Natural killer cell (primary cell): ENCODE data around the gene CGNL1. TPM values are rescaled to one million over a fixed set of nuclear protein-coding genes. Genes with fewer than 3 reads are reported as not detected.

Experiments used
- ATAC-seq, 3 donors: fragments of 150-1000 bp in 2 of 3; fragments of 200-7000 bp in 1 of 3; cut with Tn5 transposase; 1 replicate in 1 of 3; 2 replicates in 2 of 3; pipeline ENCODE4 v1.10.0; 2021; ENCODE audit warnings: mild to moderate bottlenecking in 2 of 3, moderate library complexity in 2 of 3
- DNase-seq, 2 donors: peaks; one replicate each; pipeline versions ENCODE4 v3.0.0 to v3.0.0-alpha.2; 2013 to 2021; ENCODE audit warnings: mixed read lengths in 1 of 2
- H3K27ac ChIP-seq: one replicate; pipeline ENCODE4 v1.5.1; 2013; ENCODE audit warnings: mild to moderate bottlenecking, low read length
- H3K27me3 ChIP-seq: one replicate; pipeline ENCODE4 v1.6.1; 2013; ENCODE audit warnings: low read length; ENCODE audit not compliant: control insufficient read depth, insufficient read depth
- H3K36me3 ChIP-seq: one replicate; pipeline ENCODE4 v1.6.1; 2013; ENCODE audit warnings: low read length; ENCODE audit not compliant: control insufficient read depth, insufficient read depth
- H3K4me1 ChIP-seq: one replicate; pipeline ENCODE4 v1.6.1; 2013; ENCODE audit warnings: low read length; ENCODE audit not compliant: control insufficient read depth, insufficient read depth
- H3K4me3 ChIP-seq: one replicate; pipeline ENCODE4 v1.5.1; 2013; ENCODE audit warnings: low read length
- H3K9me3 ChIP-seq: one replicate; pipeline ENCODE4 v1.6.1; 2013; ENCODE audit warnings: low read length; ENCODE audit not compliant: control insufficient read depth, insufficient read depth
- H3K27ac Mint-ChIP-seq, 2 donors: one replicate each; pipeline ENCODE4 v1.8.0; 2022; ENCODE audit warnings: mild to moderate bottlenecking in 2 of 2, mixed read lengths in 2 of 2, moderate library complexity in 1 of 2
- H3K27me3 Mint-ChIP-seq, 2 donors: one replicate each; pipeline ENCODE4 v1.8.0; 2022; ENCODE audit warnings: low read depth in 2 of 2, mixed read lengths in 2 of 2
- H3K36me3 Mint-ChIP-seq: one replicate; pipeline ENCODE4 v1.8.0; 2022; ENCODE audit warnings: mixed read lengths
- H3K4me1 Mint-ChIP-seq, 2 donors: one replicate each; pipeline ENCODE4 v1.8.0; 2022; ENCODE audit warnings: mixed read lengths in 2 of 2
- H3K4me3 Mint-ChIP-seq: one replicate; pipeline ENCODE4 v1.8.0; 2022; ENCODE audit warnings: mild to moderate bottlenecking, moderate library complexity, mixed read lengths
- H3K9me3 Mint-ChIP-seq, 2 donors: one replicate each; pipeline ENCODE4 v1.8.0; 2022; ENCODE audit warnings: mixed read lengths in 2 of 2
- WGBS: methylation state at CpG from one replicate; pipeline ENCODE4 v1.1.7; 2013; ENCODE audit warnings: missing lambda C conversion rate; ENCODE audit not compliant: insufficient coverage; 5-methylcytosine and 5-hydroxymethylcytosine counted together
- intact Hi-C: fragments of 100-400 bp; cut with micrococcal nuclease; formaldehyde crosslinking; loops from one replicate; pipeline ENCODE4 v1.14.2; 2022
- total RNA-seq, 4 donors: library from RNA; stranded (reverse); fragments of 120-200 nt in 1 of 4; gene quantifications; one replicate each; pipeline versions ENCODE4 v1.2.3 to v1.2.4, GENCODE V29; 2013 to 2022
- TF ChIP-seq, protein P1 (sequence below): fragments of 200-600 bp; IDR thresholded peaks from one replicate; pipeline ENCODE4 v1.8.0; 2022; ENCODE audit warnings: antibody characterized with exemption

The CGNL1 gene
- total RNA-seq, 3 donors from 2014 or later (not counting 1 experiment from before 2014, with no cell fraction given) = not detected

DNA sequence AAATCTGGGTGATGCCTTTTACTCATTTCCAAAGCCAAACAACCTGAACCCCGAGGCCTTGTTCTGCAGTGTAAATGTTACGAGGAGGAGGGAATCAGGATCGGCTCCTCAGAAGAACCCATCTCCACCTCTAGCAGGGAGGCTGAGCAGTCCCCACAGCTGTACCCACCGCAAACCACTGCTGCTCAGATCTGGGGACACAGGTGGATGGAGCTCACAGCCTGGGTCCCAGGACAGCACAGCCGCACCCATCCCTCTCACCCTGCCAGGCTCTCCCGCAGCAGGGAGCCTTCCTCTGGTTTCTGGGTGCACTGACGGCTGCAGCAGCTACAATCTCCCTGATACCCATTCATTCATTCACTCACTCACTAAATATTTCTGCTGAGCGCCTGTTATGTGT is 44.0 kb upstream of the CGNL1 start:
- DNase-seq (no peak), ATAC-seq (no peak)
- no peaks in the 10 kb centered on the region for H3K9me3 ChIP-seq
- Mint-ChIP-seq H3K36me3 (no peaks in the 10 kb centered on the region), H3K9me3 (no peaks in the 10 kb centered on the region), H3K4me3 (no peak overlapping the region), H3K4me1 (peaks cover 29 to 41% of the 10 kb centered on the region in 2 donors), H3K27me3 (peaks cover 29 to 52% of the 10 kb centered on the region in 2 donors), H3K27ac (no peak overlapping the region)
- intact Hi-C loops = no loop called here
- H3K4me1 ChIP-seq = peaks cover 7% of the 10 kb centered on the region
- H3K36me3 ChIP-seq = no peaks in the 10 kb centered on the region
- TF ChIP-seq, protein P1, sequence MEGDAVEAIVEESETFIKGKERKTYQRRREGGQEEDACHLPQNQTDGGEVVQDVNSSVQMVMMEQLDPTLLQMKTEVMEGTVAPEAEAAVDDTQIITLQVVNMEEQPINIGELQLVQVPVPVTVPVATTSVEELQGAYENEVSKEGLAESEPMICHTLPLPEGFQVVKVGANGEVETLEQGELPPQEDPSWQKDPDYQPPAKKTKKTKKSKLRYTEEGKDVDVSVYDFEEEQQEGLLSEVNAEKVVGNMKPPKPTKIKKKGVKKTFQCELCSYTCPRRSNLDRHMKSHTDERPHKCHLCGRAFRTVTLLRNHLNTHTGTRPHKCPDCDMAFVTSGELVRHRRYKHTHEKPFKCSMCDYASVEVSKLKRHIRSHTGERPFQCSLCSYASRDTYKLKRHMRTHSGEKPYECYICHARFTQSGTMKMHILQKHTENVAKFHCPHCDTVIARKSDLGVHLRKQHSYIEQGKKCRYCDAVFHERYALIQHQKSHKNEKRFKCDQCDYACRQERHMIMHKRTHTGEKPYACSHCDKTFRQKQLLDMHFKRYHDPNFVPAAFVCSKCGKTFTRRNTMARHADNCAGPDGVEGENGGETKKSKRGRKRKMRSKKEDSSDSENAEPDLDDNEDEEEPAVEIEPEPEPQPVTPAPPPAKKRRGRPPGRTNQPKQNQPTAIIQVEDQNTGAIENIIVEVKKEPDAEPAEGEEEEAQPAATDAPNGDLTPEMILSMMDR = no peak
- no peak overlapping the region for H3K27ac ChIP-seq
- H3K4me3 ChIP-seq = no peak overlapping the region
- WGBS = 94% methylated on average over 8 of the region's 8 CpGs
- no peaks in the 10 kb centered on the region for H3K27me3 ChIP-seq

DNA sequence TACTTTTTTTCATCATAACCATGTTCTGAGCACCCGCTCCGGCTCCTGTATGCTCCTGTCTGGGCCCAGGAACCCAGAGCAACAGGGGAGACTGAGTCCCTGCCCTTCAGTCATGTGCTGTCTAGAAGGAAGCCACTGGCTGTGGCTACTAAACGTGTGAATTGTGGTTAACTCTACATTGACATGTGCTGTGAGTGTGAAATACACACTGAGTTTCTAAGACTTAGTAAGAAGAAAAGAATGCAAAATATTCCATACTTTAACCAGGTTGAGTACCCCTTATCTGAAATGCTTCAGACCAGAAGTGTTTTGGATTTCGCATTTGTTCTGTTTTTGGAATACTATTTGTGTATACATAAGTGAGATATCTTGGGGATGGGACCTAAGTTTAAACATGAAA is 42.8 kb upstream of the CGNL1 start:
- no peak overlapping the region for H3K27ac Mint-ChIP-seq
- no peak for DNase-seq
- H3K4me3 Mint-ChIP-seq = no peak overlapping the region
- H3K9me3 Mint-ChIP-seq = no peaks in the 10 kb centered on the region
- no peaks in the 10 kb centered on the region for H3K36me3 Mint-ChIP-seq
- Histone ChIP-seq H3K4me1 (peaks cover 7% of the 10 kb centered on the region), H3K9me3 (no peaks in the 10 kb centered on the region), H3K27ac (no peak overlapping the region), H3K4me3 (no peak overlapping the region), H3K27me3 (no peaks in the 10 kb centered on the region), H3K36me3 (no peaks in the 10 kb centered on the region)
- peaks cover 29 to 41% of the 10 kb centered on the region in 2 donors for H3K4me1 Mint-ChIP-seq
- peaks cover 32 to 56% of the 10 kb centered on the region in 2 donors for H3K27me3 Mint-ChIP-seq
- intact Hi-C loops = no loop called here
- peak; percentile 27 to 80 (median 34) for ATAC-seq
- TF ChIP-seq, protein P1 = no peak
- 68% methylated on average over 3 of the region's 4 CpGs for WGBS

DNA sequence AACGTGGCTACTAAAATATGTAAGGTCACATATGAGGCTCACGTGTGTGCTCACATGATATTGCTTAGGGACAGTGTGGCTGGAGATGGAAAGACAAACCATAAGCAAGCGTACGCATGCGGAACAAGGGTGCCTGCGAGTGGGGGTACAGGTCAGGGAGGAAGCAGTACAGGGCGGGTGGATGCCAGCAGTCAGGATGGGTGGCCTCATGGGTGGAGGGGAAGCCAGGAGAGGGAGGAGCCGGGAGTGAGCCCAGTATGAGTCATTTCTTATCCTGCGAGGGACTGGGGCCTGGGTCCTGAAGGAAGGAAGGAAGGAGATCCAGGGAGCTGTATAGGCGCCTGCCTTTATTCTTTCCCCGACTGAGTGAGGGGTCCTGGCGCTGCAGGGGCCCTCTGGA is 42.0 kb upstream of the CGNL1 start:
- intact Hi-C loops = no loop called here
- no peak for DNase-seq

More for the DNA sequence above, 42.0 kb upstream of the CGNL1 start:
- Histone ChIP-seq H3K27me3 (no peaks in the 10 kb centered on the region), H3K36me3 (no peaks in the 10 kb centered on the region), H3K4me1 (peaks cover 7% of the 10 kb centered on the region), H3K9me3 (no peaks in the 10 kb centered on the region), H3K27ac (no peak overlapping the region), H3K4me3 (no peak overlapping the region)
- TF ChIP-seq, protein P1 = no peak
- H3K27ac Mint-ChIP-seq = no peak overlapping the region
- no peak for ATAC-seq
- no peak overlapping the region for H3K4me3 Mint-ChIP-seq
- H3K36me3 Mint-ChIP-seq = no peaks in the 10 kb centered on the region
- H3K9me3 Mint-ChIP-seq = no peaks in the 10 kb centered on the region
- peaks cover 32 to 52% of the 10 kb centered on the region in 2 donors for H3K27me3 Mint-ChIP-seq
- H3K4me1 Mint-ChIP-seq = peaks cover 29 to 40% of the 10 kb centered on the region in 2 donors
- 84% methylated on average over 11 of the region's 12 CpGs for WGBS
